ENCODE results near the gene SPEM3.

GRCh38 chr17:7428557-7428956, at the start of gene SPEM3:
- TF ChIP-seq CTCF (IDR thresholded peaks at IDR 0.05) (no peak), POLR2A (IDR thresholded peaks at IDR 0.05) (no peak)
